Karpas-422 (cell line): ENCODE data around the gene LETM1. TPM values are rescaled to one million over a fixed set of nuclear protein-coding genes. Genes with fewer than 3 reads are reported as not detected.

Experiments
- total RNA-seq: library from RNA; depleted of rRNA; stranded (reverse); fragments of >200 nt; shearing (Covaris generic); gene quantifications from 2 replicates; pipeline ENCODE4 v1.2.3, GENCODE V29; 2014; ENCODE audit warnings: low replicate concordance; rRNA removed

Gene LETM1
- total RNA-seq, 1 experiment from 2014 or later: 25.2 TPM

Other genes starting within 250 kb of the LETM1 start
- 1.5 and 3.6 TPM in 2 replicates for gene FAM53A, start 171.8 kb downstream of the LETM1 start, total RNA-seq
- gene SLBP, start 143.8 kb downstream of the LETM1 start, total RNA-seq: 82.1 and 92.4 TPM in 2 replicates
- gene TMEM129, start 134.8 kb downstream of the LETM1 start, total RNA-seq: 21.8 and 39.4 TPM in 2 replicates
- gene TACC3, start 134.6 kb downstream of the LETM1 start, total RNA-seq: 22.0 and 37.6 TPM in 2 replicates
- not detected in 2 replicates for gene FGFR3, start 62.9 kb downstream of the LETM1 start, total RNA-seq
- gene NSD2, start 15.2 kb upstream of the LETM1 start, total RNA-seq: 54.9 and 64.9 TPM in 2 replicates
- 22.6 and 44.6 TPM in 2 replicates for gene NELFA, start 152.8 kb upstream of the LETM1 start, total RNA-seq
- gene NAT8L, start 203.2 kb upstream of the LETM1 start, total RNA-seq: not detected in 2 replicates